GM13977 (cell line): ENCODE measurements around the gene SAMD14.

ENCODE experiments used
- DNase-seq: peaks from one replicate; pipeline ENCODE4 v3.0.0; 2012; ENCODE audit warnings: low spot score
- CTCF ChIP-seq: IDR thresholded peaks from 2 replicates; pipeline ENCODE4 v1.5.1; 2012; ENCODE audit warnings: mild to moderate bottlenecking, control low read depth; ENCODE audit not compliant: insufficient read depth; ENCODE audit errors: extremely low read depth, missing control alignments
- in situ Hi-C: fragments of 300-500 bp; cut with MboI; formaldehyde crosslinking; loops from one replicate; pipeline ENCODE4 v1.12.0; 2022; ENCODE audit warnings: low sequenced_read_pairs, low pct_unique_long_range_greater_than_20kb, mixed read lengths, inconsistent platforms; ENCODE audit not compliant: unreplicated experiment

The SAMD14 gene

GRCh38 chr17:50075446-50076032 lies 54.4 kb downstream of the SAMD14 start:
- in situ Hi-C loops, result no loop called here

GRCh38 chr17:50074227-50074626 lies 55.7 kb downstream of the SAMD14 start:
- no peak for DNase-seq
- in situ Hi-C loops, result no loop called here
- no peak for TF ChIP-seq CTCF

More at GRCh38 chr17:50075446-50076032, 54.4 kb downstream of the SAMD14 start:
- TF ChIP-seq CTCF, result no peak
- no peak for DNase-seq

GRCh38 chr17:50072925-50073324 lies 57.0 kb downstream of the SAMD14 start:
- in situ Hi-C loops, result no loop called here
- DNase-seq, result no peak
- no peak for TF ChIP-seq CTCF

GRCh38 chr17:50072130-50072529 lies 57.8 kb downstream of the SAMD14 start:
- TF ChIP-seq CTCF, result no peak
- DNase-seq, result no peak
- in situ Hi-C loops, result no loop called here

- no peak for TF ChIP-seq CTCF
- in situ Hi-C loops, result no loop called here
- no peak for DNase-seq
Observed at GRCh38 chr17:50071692-50072091, 58.3 kb downstream of the SAMD14 start.

- no peak for DNase-seq
- in situ Hi-C loops, result no loop called here
- no peak for TF ChIP-seq CTCF
Observed at GRCh38 chr17:50070908-50071680, 58.9 kb downstream of the SAMD14 start.
